HG02970 (cell line): ENCODE data around the gene RAI1.
"Not testable (repeated sequence)": the region's sequence is repeated elsewhere in the genome, so short reads cannot be mapped to it uniquely, and the experiment has no call there.

Source experiments
- ATAC-seq: cut with Tn5 transposase; IDR thresholded peaks from one replicate; pipeline ENCODE4 v1.9.1; 2021; ENCODE audit warnings: mild to moderate bottlenecking, moderate library complexity, moderate number of reproducible peaks; ENCODE audit not compliant: unreplicated experiment, low FRiP score

The RAI1 gene

GRCh38 chr17:17663160-17664063 is 17.8 kb upstream of the RAI1 start:
- peak; percentile 62 for ATAC-seq

DNA sequence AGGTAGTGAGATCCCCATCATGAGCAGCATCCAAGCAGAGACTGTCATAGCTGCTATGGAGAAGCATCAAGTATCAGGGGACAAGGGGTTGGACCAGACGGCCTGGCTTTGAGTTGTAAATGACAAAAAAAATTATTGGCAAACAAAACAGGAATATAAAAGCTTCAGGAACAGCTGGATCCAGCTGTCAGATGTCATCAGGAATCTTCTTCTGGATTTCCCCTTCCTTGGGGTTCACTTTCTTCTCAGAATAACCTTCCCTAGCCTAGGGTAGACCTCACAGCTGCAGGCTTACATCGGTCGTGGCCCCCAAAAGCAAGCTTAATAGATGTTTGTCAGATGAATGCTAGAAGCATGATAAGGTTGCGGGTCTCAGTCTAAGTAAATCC is 17.2 kb upstream of the RAI1 start:
- ATAC-seq = no peak

DNA sequence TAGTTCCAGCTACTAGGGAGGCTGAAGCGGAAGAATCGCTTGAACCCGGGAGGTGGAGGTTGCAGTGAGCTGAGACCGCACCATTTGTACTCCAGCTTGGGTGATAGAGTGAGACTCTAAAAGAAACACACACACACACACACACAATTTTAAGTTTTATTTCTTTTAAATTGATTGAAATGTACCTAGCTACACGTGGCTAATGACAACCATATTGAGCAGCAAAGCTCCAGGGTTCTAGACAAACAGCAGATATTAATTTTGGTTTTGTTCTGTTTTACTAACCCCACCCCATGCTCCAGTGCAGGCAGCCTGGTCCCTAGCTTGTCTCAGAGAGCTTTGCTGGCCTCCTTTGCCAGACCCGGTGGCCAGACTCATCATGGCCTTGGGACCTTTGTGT is 16.0 kb upstream of the RAI1 start:
- ATAC-seq = no peak

DNA sequence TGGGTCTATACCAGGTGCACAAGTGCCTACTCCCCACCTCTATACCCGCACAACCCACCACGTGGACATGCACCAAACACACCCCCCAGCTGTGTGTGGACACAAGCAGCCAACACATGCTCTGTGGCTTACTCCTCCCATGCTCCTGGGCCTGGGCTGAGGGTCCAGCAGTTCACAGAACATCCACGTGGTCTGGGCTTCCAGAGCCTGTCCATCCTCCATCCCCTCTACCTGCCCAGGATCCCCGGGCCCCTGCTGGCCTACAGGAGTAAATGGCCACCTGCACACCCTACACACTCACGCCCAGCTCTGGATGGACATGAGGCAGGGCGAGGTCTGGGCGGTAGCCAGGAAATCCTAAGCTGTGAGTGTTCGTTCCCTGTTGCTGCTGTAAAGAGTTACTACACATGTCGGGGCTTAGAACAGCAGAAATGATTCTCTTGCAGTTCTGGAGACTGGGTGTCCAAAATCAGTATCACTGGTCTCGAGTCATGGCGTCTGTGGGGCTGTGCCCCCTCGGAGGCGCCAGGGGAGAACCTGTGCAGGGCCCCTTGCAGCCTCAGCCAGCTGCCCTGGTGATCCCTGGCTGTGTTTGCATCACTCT is 15.0 kb upstream of the RAI1 start:
- no peak for ATAC-seq

DNA sequence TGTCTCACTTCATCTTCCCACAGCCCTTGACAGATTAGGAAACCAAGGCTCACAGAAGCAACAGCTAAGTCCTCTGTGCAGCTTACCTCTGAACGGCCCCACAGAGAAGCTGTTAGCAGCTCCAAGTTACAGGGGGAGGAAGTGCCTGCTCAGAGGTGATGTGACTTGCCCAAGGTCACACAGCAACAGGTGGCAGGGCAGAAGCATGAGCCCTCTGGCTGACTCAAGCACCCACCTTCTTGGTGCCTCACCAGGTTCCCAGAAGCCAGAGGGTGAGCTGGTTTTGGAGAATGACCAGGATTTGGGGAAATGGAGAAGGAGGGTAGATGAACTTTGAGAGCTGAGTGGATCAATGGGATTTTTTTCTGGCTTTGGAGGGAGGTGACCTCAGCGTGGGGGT is 14.0 kb upstream of the RAI1 start:
- no peak for ATAC-seq

GRCh38 chr17:17667947-17668346 is 13.3 kb upstream of the RAI1 start:
- ATAC-seq = no peak

GRCh38 chr17:17668358-17668757 is 12.9 kb upstream of the RAI1 start:
- ATAC-seq = no peak

DNA sequence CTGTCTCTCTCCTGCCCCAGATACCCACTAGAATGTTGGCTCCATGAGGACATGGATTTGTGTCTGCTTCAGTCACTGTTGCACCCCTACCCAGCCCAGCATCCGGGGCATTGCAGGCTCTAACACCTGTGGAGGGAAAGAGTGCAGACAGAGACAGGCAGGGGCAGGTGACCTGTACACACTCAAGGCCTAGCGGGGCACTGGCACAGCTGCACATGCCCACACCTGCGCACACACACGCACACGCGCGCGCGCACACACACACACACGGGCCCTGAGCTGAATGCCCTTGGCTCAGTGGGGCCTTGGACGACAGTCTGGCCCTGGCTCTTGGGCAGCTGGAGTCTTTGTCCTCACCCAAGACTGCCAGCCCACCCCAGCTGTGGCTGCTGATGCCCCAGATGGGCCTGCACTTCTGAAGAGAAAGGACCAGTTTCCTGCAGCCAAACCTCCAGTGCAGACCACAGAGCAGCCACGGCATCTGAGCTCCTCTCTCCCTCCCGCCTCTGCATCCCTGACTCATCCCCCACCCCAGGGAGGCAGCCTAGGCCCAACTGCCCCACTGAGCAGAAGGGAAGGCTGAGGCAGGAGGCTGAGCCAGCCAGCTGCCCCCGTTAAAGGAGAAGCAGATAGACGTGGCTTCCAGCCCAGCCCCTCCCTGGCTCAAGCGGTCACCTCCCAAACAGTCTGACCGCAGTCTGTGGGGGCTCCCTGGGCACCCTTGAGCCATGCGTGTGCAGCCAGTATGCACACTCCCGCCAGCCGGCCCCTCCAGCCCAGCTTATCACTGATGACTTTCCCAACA is 12.3 kb upstream of the RAI1 start:
- ATAC-seq = no peak

- ATAC-seq = no peak
Measured at GRCh38 chr17:17669580-17670235, 11.6 kb upstream of the RAI1 start.

GRCh38 chr17:17670701-17671305 is 10.5 kb upstream of the RAI1 start:
- ATAC-seq = no peak

GRCh38 chr17:17671369-17672129 is 9.7 kb upstream of the RAI1 start:
- ATAC-seq = no peak

DNA sequence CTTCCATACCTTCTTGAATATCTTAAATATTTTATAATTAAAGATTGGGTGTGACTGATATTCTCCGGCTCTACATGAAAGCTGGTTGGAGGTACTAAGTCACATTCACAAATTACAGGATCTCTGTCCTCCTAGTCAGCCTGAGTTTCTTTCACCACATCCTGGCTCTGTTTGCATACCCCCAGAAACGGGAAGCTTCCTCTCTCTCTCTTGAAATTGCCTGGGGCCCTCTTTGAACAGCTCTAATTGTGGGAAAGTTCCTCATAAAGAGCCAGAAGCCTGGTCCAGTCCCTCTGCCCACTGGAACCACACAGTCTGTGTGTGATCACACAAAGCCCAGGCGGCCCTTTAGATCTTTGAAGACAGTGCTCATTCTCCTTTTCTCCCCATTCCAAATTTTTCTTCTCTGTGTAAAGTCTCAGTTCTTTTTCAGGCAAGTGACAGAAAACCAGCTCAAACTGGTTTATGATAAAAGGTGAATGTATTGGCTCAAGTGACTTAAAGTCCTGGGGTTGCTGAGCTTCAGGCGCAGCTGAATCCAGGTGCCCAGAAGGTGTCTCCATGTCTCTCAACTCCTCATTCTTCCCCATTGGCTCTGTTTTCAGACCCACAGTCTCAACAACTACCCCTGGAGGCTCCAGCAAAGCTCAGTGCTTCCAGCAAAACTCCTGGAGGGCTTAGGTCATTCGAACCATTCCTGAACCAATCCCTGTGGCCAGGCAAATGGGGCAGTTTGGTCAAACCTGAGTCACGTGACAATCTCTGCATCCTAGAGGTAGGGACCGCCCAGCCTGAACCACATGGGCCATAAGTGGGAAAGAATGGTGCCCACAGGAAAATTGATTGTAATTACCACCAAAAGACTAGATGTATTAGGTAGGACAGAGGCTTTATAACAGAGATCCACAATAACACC is 8.5 kb upstream of the RAI1 start:
- no peak for ATAC-seq

DNA sequence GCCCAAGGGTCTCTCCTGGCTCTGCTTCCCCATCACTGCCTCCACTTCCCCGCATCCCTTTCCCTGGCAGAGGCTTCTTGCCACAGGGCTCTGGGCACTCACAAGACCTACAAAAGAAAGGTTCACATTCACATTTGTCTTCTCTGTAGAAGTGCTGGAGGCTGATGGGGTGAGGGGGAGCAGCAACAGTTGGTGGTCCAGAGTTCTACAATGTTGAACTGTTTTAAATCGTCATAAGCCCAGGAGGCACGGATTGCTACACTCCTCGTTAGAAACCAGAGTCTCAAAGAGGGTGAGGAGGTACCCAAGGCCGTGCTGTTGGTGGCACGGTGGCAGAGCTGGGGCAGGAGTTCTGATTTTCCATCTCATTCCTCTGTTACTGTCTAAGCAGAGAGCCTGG is 5.8 kb upstream of the RAI1 start:
- no peak for ATAC-seq

GRCh38 chr17:17675925-17676534 is 5.2 kb upstream of the RAI1 start:
- ATAC-seq = no peak

GRCh38 chr17:17676752-17677151 is 4.5 kb upstream of the RAI1 start:
- no peak for ATAC-seq

GRCh38 chr17:17677299-17678040 is 3.8 kb upstream of the RAI1 start:
- ATAC-seq = no peak

DNA sequence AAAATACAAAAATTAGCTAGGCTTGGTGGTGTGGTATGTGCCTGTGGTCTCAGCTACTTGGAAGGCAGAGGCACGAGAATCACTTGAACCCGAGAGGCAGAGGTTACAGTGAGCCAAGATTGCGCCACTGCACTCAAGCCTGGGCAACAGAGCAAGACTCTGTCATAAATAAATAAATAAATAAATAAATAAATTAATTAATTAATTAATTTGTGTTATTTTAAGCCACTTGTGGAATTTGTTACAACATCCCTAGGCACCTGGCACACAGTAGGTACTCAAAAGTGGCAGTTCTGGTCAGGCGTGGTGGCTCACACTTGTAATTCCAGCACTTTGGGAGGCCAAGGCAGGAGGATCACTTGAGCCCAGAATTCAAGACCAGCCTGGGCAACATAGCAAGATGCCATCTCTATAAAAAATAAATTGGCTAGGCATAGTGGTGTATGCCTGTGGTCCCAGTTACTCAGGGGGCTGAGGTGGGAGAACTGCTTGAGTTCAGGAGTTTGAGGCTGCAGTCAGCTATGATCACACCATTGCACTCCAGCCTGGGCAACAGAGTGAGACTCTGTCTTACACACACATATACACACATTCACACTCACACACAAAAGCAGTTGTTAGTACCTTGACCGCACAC is 3.1 kb upstream of the RAI1 start:
- ATAC-seq = not testable (repeated sequence)
